Osteocyte (in vitro differentiated cells): ENCODE measurements around the gene PRKAR2A. TPM values are rescaled to one million over a fixed set of nuclear protein-coding genes. Genes with fewer than 3 reads are reported as not detected.

Experiments used
- DNase-seq: peaks from one replicate; pipeline ENCODE4 v3.0.0; 2021; ENCODE audit warnings: mixed read lengths; ENCODE audit not compliant: unreplicated experiment; ENCODE audit errors: extremely low spot score
- H3K27ac Mint-ChIP-seq: one replicate; pipeline ENCODE4 v1.8.0; 2021; ENCODE audit warnings: mild to moderate bottlenecking, mixed read lengths; ENCODE audit not compliant: unreplicated experiment
- H3K27me3 Mint-ChIP-seq: one replicate; pipeline ENCODE4 v1.8.0; 2021; ENCODE audit warnings: mixed read lengths; ENCODE audit not compliant: unreplicated experiment
- H3K36me3 Mint-ChIP-seq: one replicate; pipeline ENCODE4 v1.8.0; 2021; ENCODE audit warnings: mixed read lengths; ENCODE audit not compliant: unreplicated experiment
- H3K4me1 Mint-ChIP-seq: one replicate; pipeline ENCODE4 v1.8.0; 2021; ENCODE audit warnings: mixed read lengths; ENCODE audit not compliant: unreplicated experiment
- H3K4me3 Mint-ChIP-seq: one replicate; pipeline ENCODE4 v1.8.0; 2021; ENCODE audit warnings: mild to moderate bottlenecking, moderate library complexity, mixed read lengths; ENCODE audit not compliant: unreplicated experiment
- H3K9me3 Mint-ChIP-seq: one replicate; pipeline ENCODE4 v1.8.0; 2021; ENCODE audit warnings: mixed read lengths; ENCODE audit not compliant: unreplicated experiment
- total RNA-seq: library from RNA; stranded (reverse); gene quantifications from 2 replicates; pipeline ENCODE4 v1.2.1, GENCODE V29; 2021
- TF ChIP-seq, protein P1 (sequence below): fragments of 200-600 bp; sonication (generic); IDR thresholded peaks from 2 replicates; pipeline ENCODE4 v1.5.0; 2021; ENCODE audit warnings: antibody characterized with exemption, mild to moderate bottlenecking, moderate library complexity

Gene PRKAR2A
- total RNA-seq, 1 donor from 2014 or later, result 61.6 TPM

- H3K9me3 Mint-ChIP-seq, result no peaks in the 10 kb centered on the region
- H3K4me3 Mint-ChIP-seq, result no peak overlapping the region
- H3K36me3 Mint-ChIP-seq, result peaks cover 8% of the 10 kb centered on the region
- H3K27ac Mint-ChIP-seq, result no peak overlapping the region
- TF ChIP-seq, protein P1, sequence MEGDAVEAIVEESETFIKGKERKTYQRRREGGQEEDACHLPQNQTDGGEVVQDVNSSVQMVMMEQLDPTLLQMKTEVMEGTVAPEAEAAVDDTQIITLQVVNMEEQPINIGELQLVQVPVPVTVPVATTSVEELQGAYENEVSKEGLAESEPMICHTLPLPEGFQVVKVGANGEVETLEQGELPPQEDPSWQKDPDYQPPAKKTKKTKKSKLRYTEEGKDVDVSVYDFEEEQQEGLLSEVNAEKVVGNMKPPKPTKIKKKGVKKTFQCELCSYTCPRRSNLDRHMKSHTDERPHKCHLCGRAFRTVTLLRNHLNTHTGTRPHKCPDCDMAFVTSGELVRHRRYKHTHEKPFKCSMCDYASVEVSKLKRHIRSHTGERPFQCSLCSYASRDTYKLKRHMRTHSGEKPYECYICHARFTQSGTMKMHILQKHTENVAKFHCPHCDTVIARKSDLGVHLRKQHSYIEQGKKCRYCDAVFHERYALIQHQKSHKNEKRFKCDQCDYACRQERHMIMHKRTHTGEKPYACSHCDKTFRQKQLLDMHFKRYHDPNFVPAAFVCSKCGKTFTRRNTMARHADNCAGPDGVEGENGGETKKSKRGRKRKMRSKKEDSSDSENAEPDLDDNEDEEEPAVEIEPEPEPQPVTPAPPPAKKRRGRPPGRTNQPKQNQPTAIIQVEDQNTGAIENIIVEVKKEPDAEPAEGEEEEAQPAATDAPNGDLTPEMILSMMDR, result no peak
- no peaks in the 10 kb centered on the region for H3K27me3 Mint-ChIP-seq
- H3K4me1 Mint-ChIP-seq, result no peaks in the 10 kb centered on the region
- DNase-seq, result no peak
These were observed 15.4 kb upstream of the PRKAR2A start for GRCh38 chr3:48863122-48863521.

DNA sequence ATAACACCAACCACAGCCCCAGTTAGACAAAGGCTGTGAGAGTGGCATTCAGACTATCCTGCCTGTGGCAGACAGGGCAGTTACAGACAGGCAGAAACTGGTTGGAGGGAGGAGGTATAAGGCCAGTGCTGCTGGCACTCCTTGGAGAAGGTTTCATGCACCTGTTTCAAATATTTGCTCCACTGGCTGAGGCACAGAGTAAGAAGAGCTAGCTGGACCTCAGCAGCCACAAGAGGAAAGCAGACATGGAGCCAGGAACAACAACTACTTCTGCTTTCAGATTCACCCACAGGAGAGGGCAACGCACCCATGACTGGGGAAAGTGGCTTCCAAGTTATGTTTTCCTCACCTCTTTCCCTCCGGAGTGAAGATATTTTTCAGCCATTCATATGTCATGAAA lies 11.5 kb upstream of the PRKAR2A start:
- TF ChIP-seq, protein P1, result no peak
- Mint-ChIP-seq H3K4me3 (no peak overlapping the region), H3K4me1 (no peaks in the 10 kb centered on the region), H3K9me3 (no peaks in the 10 kb centered on the region), H3K36me3 (peaks cover 8% of the 10 kb centered on the region), H3K27me3 (no peaks in the 10 kb centered on the region), H3K27ac (no peak overlapping the region)
- DNase-seq, result no peak

DNA sequence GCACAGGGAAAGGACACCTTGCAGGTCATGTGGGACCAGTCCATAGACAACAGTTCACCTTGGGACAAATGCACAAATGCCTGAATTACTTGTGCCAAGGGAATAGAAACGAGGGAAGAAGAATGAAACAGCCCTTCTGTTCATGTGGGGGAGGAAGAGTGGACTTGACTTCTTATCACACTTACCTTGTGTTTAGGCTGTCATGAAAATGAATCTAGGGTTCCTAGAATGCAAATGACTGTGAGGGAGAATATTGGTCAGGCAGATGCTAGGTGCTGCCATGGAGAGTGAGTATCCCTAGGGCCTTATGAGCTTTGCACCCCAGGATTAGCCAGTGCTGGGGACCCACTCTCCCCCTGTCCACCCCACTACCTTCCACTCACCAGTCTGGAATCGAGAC lies 11.0 kb upstream of the PRKAR2A start:
- no peak overlapping the region for H3K27ac Mint-ChIP-seq
- H3K4me3 Mint-ChIP-seq, result no peak overlapping the region
- TF ChIP-seq, protein P1, result no peak
- no peaks in the 10 kb centered on the region for H3K4me1 Mint-ChIP-seq
- peaks cover 8% of the 10 kb centered on the region for H3K36me3 Mint-ChIP-seq
- no peaks in the 10 kb centered on the region for H3K9me3 Mint-ChIP-seq
- DNase-seq, result no peak
- H3K27me3 Mint-ChIP-seq, result no peaks in the 10 kb centered on the region

- Mint-ChIP-seq H3K9me3 (no peaks in the 10 kb centered on the region), H3K36me3 (peaks cover 8% of the 10 kb centered on the region), H3K27ac (no peak overlapping the region), H3K4me1 (no peaks in the 10 kb centered on the region), H3K4me3 (no peak overlapping the region), H3K27me3 (no peaks in the 10 kb centered on the region)
- no peak for DNase-seq
- TF ChIP-seq, protein P1, result no peak
These were observed 10.0 kb upstream of the PRKAR2A start for GRCh38 chr3:48857641-48858040.

DNA sequence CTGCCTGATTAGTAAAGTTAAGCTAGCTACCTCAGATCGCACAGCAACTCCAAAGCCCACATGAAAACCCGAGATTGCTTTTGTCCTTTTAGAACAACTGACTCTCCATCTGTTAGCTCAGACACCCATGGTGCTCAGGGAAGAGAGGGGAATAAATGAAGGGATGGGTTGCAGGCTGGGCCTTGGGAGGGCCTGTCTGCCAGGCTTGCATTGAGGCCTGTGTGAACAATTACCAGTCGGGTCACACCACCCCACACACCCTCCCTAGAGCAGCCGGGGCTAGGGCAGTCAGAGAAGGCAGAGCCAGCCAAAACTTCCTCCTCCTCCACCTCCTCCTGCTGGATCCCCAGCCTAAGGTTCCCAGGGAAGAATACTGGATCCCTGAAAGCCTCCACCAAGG lies 8.8 kb upstream of the PRKAR2A start:
- Mint-ChIP-seq H3K9me3 (no peaks in the 10 kb centered on the region), H3K27me3 (no peaks in the 10 kb centered on the region), H3K4me1 (no peaks in the 10 kb centered on the region), H3K27ac (no peak overlapping the region), H3K36me3 (peaks cover 8% of the 10 kb centered on the region), H3K4me3 (no peak overlapping the region)
- TF ChIP-seq, protein P1, result no peak
- DNase-seq, result no peak
